Lower lobe of right lung (tissue), 2 donors: ENCODE data around the gene CDKAL1. TPM values are rescaled to one million over a fixed set of nuclear protein-coding genes. Genes with fewer than 3 reads are reported as not detected.

Experiments used
- ATAC-seq, 2 donors: fragments of 200-7000 bp; cut with Tn5 transposase; one replicate each; pipeline ENCODE4 v1.9.1; 2020 to 2022; ENCODE audit warnings: mild to moderate bottlenecking in 2 of 2, moderate library complexity in 2 of 2
- DNase-seq: peaks from one replicate; pipeline ENCODE4 v3.0.0-alpha.2; 2020
- H3K27ac ChIP-seq: fragments of 200-600 bp; one replicate; pipeline ENCODE4 v1.8.0; 2022
- H3K27me3 ChIP-seq: fragments of 200-600 bp; one replicate; pipeline ENCODE4 v1.8.0; 2022; ENCODE audit warnings: low read depth
- H3K36me3 ChIP-seq: fragments of 200-600 bp; one replicate; pipeline ENCODE4 v1.8.0; 2022; ENCODE audit warnings: mild to moderate bottlenecking
- H3K4me1 ChIP-seq: fragments of 200-600 bp; one replicate; pipeline ENCODE4 v1.8.0; 2022
- H3K4me3 ChIP-seq: fragments of 200-600 bp; one replicate; pipeline ENCODE4 v1.8.0; 2022; ENCODE audit warnings: mild to moderate bottlenecking
- H3K9me3 ChIP-seq: fragments of 200-600 bp; one replicate; pipeline ENCODE4 v1.8.0; 2022
- CTCF ChIP-seq: fragments of 200-600 bp; IDR thresholded peaks from one replicate; pipeline ENCODE4 v1.8.0; 2022; ENCODE audit warnings: antibody characterized with exemption, mild to moderate bottlenecking
- intact Hi-C: fragments of 100-400 bp; cut with DNase I; formaldehyde crosslinking; loops from one replicate; pipeline ENCODE4 v1.11.0; 2022
- total RNA-seq: library from RNA; stranded (reverse); fragmentation: NEBNext Ultra II Directional; extraction: Animal tissue kit (Norgen Biotek cat#: 25700); gene quantifications from one replicate; pipeline ENCODE4 v1.2.1, GENCODE V29; 2021
- donor health status: DM: no; HTN: yes; CAD: no; lungs with severe emphysema.

The CDKAL1 gene
- total RNA-seq, 1 donor from 2014 or later: 16.0 TPM

GRCh38 chr6:20979076-20979475 is 444.8 kb downstream of the CDKAL1 start:
- no peaks in the 10 kb centered on the region for H3K36me3 ChIP-seq
- TF ChIP-seq CTCF: no peak
- no peak for ATAC-seq
- H3K27ac ChIP-seq: no peak overlapping the region
- DNase-seq: no peak
- intact Hi-C loops: no loop called here
- H3K27me3 ChIP-seq: no peaks in the 10 kb centered on the region
- H3K4me1 ChIP-seq: no peaks in the 10 kb centered on the region
- no peak overlapping the region for H3K4me3 ChIP-seq
- H3K9me3 ChIP-seq: peaks cover 2% of the 10 kb centered on the region

- no peak for TF ChIP-seq CTCF
- Histone ChIP-seq H3K27ac (no peak overlapping the region), H3K4me3 (no peak overlapping the region), H3K4me1 (no peaks in the 10 kb centered on the region), H3K36me3 (no peaks in the 10 kb centered on the region), H3K27me3 (no peaks in the 10 kb centered on the region), H3K9me3 (peaks cover 12% of the 10 kb centered on the region)
- DNase-seq: no peak
- ATAC-seq: no peak
- intact Hi-C loops: no loop called here
Measured at GRCh38 chr6:20983961-20984360, 449.7 kb downstream of the CDKAL1 start.

GRCh38 chr6:20985821-20986220 is 451.6 kb downstream of the CDKAL1 start:
- peaks cover 12% of the 10 kb centered on the region for H3K9me3 ChIP-seq
- H3K4me3 ChIP-seq: no peak overlapping the region
- no peaks in the 10 kb centered on the region for H3K27me3 ChIP-seq
- no peak for TF ChIP-seq CTCF
- intact Hi-C loops: no loop called here
- no peak overlapping the region for H3K27ac ChIP-seq
- no peak for ATAC-seq
- no peaks in the 10 kb centered on the region for H3K4me1 ChIP-seq
- DNase-seq: no peak
- H3K36me3 ChIP-seq: no peaks in the 10 kb centered on the region

DNA sequence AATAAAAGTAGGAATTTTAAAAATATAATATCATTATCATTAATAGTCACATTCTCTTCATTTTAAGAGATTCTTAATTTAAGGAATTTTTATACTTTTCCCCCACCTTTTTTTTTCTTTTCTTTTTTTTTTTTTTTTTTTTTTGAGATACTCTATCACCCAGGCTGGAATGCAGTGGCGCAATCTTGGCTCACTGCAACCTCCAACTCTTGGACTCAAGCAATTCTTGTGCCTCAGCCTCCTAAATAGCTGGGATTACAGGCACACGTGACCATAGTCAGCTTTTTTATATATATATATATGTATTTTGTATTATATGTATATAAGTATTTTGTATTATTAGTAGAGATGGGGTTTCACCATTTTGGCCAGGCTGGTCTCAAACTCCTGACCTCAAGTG is 457.7 kb downstream of the CDKAL1 start:
- no peak for TF ChIP-seq CTCF
- Histone ChIP-seq H3K27ac (no peak overlapping the region), H3K36me3 (no peaks in the 10 kb centered on the region), H3K27me3 (no peaks in the 10 kb centered on the region), H3K4me3 (no peak overlapping the region), H3K4me1 (peaks cover 4% of the 10 kb centered on the region), H3K9me3 (no peaks in the 10 kb centered on the region)
- ATAC-seq (no peak), DNase-seq (no peak)
- intact Hi-C loops: no loop called here

DNA sequence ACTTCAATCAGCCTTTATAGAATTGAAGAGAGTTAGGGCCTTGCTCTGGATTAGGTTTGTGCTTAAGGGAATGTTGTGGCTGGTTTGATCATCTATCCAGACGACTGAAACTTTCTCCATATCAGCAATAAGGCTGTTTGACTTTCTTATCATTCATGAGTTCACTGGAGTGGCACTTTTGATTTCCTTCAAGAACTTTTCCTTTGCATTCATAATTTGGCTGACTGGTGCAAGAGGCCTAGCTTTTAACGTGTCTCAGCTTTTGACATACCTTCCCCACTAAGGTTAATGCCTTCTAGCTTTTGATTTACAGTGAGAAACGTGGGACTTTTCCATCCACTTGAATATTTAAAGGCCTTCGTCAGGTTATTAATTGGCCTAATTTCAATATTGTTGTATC is 461.8 kb downstream of the CDKAL1 start:
- no peaks in the 10 kb centered on the region for H3K27me3 ChIP-seq
- H3K4me3 ChIP-seq: no peak overlapping the region
- no peaks in the 10 kb centered on the region for H3K36me3 ChIP-seq
- no peak overlapping the region for H3K27ac ChIP-seq
- no peak for TF ChIP-seq CTCF
- intact Hi-C loops: no loop called here
- peaks cover 14% of the 10 kb centered on the region for H3K4me1 ChIP-seq
- ATAC-seq: no peak
- H3K9me3 ChIP-seq: no peaks in the 10 kb centered on the region
- no peak for DNase-seq
